Left renal cortex interstitium (tissue), 4 donors: ENCODE results near the gene RERE. TPM values are rescaled to one million over a fixed set of nuclear protein-coding genes. Genes with fewer than 3 reads are reported as not detected.
"Not testable (repeated sequence)": the region's sequence is repeated elsewhere in the genome, so short reads cannot be mapped to it uniquely, and the experiment has no call there.

ENCODE experiments used
- DNase-seq, 4 donors: peaks; one replicate each; pipeline ENCODE4 v3.0.0-alpha.2; 2013; ENCODE audit warnings: low read depth in 4 of 4, low spot score in 2 of 4, missing footprints in 1 of 4
- polyA plus RNA-seq, 4 donors: library from polyadenylated mRNA; unstranded; fragments of 120-200 nt; gene quantifications; one replicate each; pipeline ENCODE4 v1.2.1, GENCODE V29; 2013; ENCODE audit not compliant: insufficient read length in 4 of 4

RERE gene
- polyA plus RNA-seq, 4 donors: 118 to 175 (median 139) TPM

- DNase-seq: no peak
These were observed 313.6 kb downstream of the RERE start for GRCh38 chr1:8503842-8504241.

- not testable (repeated sequence) for DNase-seq
These were observed 314.5 kb downstream of the RERE start for GRCh38 chr1:8502949-8503348.

GRCh38 chr1:8497210-8497819, 320.1 kb downstream of the RERE start:
- DNase-seq: no peak

- no peak for DNase-seq
These were observed 321.0 kb downstream of the RERE start for GRCh38 chr1:8496473-8496872.

GRCh38 chr1:8495928-8496401, 321.5 kb downstream of the RERE start:
- no peak for DNase-seq

- no peak for DNase-seq
These were observed 322.8 kb downstream of the RERE start for GRCh38 chr1:8494681-8495080.

- DNase-seq: no peak
These were observed 323.4 kb downstream of the RERE start for GRCh38 chr1:8493916-8494540.

DNA sequence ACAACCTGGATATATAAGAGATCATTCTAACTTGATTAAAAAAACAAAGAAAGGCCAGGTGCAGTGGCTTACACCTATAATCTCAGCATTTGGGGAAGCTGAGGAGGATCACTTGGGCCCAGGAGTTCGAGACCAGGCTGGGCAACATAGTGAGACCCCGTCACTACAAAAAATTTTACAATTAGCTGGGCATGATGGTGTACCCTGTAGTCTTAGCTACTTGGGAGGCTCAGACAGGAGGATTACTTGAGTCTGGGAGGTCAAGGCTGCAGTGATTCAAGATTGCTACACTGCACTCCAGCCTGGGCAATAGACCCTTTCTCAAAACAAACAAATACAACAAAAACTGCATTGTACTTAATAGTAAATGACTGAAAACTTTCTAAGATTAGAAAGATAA, 330.2 kb downstream of the RERE start:
- DNase-seq: no peak

DNA sequence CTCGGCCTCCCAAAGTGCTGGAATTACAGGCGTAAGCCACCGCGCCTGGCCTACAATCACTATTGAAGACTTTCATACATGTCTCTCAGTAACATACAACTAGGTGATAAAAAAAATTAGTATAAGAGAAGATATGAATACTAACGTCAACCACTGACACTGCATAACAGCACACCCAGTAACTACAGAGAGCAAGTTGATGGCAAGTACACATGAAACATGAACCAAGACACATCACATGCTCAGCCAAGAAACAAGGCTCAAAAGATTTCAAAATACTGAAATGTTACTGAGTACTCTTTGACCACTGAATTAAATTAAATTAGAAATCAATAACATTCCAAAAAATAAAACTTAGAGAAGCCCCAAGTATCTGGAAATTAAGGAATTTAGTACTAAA, 331.4 kb downstream of the RERE start:
- no peak for DNase-seq

GRCh38 chr1:8483586-8483985, 333.9 kb downstream of the RERE start:
- DNase-seq: no peak

DNA sequence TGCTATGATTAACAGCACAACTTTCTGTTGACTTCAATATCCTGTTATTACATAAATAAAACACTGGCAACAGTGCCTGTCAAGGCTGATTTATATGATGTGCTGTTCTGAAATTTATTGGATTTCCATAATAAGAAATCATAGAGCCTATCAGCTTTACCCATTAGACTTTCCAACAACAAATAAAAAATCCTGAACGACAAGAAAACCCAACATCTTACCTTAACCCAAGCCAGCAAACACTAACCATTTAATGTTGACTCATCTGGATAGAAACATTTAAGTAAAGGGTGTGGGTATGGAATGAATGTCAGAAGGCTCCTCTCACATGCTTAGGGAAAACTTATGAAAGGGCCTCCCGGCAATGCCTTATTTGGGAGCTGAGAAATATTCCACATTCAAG, 334.5 kb downstream of the RERE start:
- no peak for DNase-seq

GRCh38 chr1:8481650-8482380, 335.6 kb downstream of the RERE start:
- no peak for DNase-seq

GRCh38 chr1:8478566-8478965, 338.9 kb downstream of the RERE start:
- no peak for DNase-seq

DNA sequence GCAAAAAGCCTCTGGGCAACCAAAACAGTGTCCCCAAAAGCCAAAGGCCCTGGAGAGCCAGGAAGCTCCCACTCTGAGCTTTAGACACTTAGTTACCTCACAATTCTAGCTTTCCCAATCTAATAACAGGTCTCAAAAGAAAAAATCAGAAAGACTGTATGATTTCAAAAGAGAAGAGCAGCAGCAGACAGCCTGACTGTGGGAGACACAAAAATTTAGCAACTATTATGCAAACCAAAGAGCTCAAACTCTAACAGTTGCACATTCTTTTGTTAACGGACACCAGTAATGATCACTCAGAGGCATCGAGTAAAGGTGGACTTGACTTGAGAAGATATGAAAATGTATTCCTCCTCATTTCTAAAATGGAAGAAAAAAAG, 339.5 kb downstream of the RERE start:
- DNase-seq: no peak

DNA sequence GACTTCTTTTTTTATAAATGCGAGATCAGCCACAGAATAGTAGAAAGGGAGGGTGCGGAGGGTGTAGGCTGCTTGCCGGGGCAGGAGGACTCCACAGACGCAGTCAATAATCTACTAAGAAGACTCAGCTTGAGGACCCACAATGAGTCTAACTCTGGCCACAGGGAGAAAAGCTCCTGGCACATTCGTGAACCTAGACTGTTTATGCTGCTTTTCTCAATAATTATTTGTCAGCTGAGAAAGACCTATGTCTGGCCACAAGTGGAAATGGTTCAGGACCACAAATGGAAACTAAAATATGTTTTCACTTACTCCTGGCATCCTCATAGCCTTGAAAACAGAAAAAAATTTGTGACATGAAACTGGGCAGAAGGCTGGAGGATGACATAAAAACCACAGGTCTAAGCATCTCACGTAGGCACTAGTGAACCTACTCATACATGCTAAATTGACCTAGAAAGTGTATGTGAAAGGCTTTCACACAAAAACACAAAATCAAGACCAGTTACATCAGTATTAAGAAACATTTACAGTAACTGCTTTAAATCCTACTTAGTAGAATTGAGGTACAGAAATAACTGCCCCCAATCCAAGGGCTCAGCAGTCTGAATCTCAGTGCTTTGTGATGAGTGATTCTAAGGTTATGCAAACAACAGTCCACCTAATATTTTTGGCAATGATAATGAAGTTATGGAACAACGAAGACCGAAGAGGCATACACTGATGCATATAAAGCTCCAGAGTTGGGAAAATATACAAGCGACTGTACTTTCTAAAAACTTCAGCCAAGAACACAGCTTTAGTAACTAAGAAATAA, 340.1 kb downstream of the RERE start:
- DNase-seq: no peak

DNA sequence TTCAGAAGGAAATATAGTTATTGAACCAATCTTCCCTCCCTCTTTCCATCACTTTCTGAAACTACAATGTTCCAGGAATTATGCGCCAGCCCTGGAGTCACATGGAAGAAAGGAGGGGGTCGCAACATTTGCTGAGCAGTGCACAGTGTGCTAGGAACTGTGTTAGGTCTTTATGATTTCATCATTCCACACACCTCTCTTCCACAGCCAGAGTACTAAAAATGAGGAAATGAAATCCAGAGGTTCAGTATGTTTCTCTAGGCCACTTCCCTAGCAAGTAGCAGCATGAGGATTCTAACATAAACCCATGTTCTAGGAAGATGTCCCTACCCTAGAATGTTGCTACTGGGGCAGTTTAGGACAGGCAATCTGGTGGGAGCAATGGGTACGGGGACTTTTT, 341.4 kb downstream of the RERE start:
- DNase-seq: no peak

DNA sequence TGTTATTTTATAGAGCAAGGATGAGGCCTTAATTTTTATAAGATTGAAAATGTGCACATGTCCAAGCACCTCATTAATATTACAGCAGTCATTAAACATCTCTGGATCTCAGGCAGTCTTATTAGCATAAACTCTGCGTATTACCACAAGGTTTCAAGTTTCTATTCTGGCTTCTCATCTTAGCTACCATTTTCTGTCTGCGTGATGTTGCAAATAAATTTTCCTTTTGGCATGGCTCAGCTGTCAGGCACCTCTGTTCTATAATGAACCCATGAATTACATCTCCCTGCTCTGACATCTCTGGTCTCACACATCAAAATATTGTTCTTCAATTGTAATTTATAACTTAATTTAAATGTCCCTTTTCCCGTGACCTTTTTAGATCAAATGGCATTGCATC, 343.1 kb downstream of the RERE start:
- no peak for DNase-seq

DNA sequence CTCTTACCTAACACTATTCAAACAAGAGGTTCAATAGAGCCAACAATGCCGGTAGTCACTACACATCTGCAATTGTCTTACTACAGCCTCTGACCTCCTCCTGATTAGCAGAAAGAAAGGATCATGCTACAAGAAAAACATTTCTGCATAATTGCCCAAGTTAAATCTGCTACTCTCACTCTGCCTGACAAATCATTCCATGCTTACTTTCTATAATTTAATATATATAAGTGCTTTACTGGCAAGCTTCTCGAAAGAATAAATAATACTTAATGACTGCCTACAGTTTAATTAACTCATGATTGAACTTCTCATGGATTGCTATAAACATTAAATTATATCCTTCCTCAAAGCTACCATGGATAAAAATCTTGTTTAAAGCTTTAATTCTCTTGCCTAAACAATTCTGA, 343.5 kb downstream of the RERE start:
- no peak for DNase-seq

GRCh38 chr1:8473121-8473875, 344.1 kb downstream of the RERE start:
- no peak for DNase-seq

DNA sequence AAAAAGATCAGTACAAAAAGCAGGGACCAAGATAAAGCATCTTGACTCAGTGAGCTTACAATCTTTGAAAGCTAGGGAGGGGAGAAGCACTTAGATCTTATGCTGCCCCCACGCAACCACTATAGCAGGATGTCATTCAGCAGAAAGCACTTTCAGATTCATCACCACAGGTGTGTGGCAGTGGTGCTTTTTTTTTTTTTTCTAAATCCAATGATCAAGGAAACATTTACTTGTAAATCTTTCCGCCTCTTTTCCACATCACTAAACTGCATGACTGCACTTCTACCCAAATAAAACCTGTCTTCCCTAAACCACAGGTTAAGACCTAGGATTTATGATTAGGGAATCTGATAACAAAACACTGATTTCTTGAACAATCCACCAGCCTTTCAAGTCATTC, 344.8 kb downstream of the RERE start:
- no peak for DNase-seq
